ENCODE results near the gene CYP4F3.
"Not testable (repeated sequence)": the region's sequence is repeated elsewhere in the genome, so short reads cannot be mapped to it uniquely, and the experiment has no call there.

Gene CYP4F3

GRCh38 chr19:15640294-15640903 lies at the start of gene CYP4F3:
Gene CYP4F3 (plus strand): TSS chr19:15640897. CDS start chr19:15641416, 519 bp downstream.
- no peak within 1 kb of the TSS for H3K4me3 ChIP-seq (ENCODE audit: low read depth, low read length)
- no peak for TF ChIP-seq MYC (IDR thresholded peaks at IDR 0.05; ENCODE audit: low read depth, low read length)
- TF ChIP-seq CTCF (IDR thresholded peaks at IDR 0.05; ENCODE audit: low read depth, low read length): no peak
- TF ChIP-seq MAX (IDR thresholded peaks at IDR 0.05; ENCODE audit: low read depth, low read length): no peak
- TF ChIP-seq POLR2A (IDR thresholded peaks at IDR 0.05; ENCODE audit: extremely low read depth, insufficient read length): no peak
- peak; percentile 57 for DNase-seq (ENCODE audit: low read depth)

GRCh38 chr19:15591796-15592195 lies 48.9 kb upstream of the CYP4F3 start:
- TF ChIP-seq MAX (IDR thresholded peaks at IDR 0.05; ENCODE audit: low read depth, low read length) (no peak), CTCF (IDR thresholded peaks at IDR 0.05; ENCODE audit: low read depth, low read length) (no peak)
- no peak overlapping the region for H3K4me3 ChIP-seq (ENCODE audit: low read depth, low read length)
- DNase-seq (ENCODE audit: low read depth): no peak

- not testable (repeated sequence) for H3K4me3 ChIP-seq (ENCODE audit: low read depth, low read length)
- DNase-seq (ENCODE audit: low read depth): peak; percentile 88
Observed at GRCh38 chr19:15592506-15592905, 48.2 kb upstream of the CYP4F3 start.

GRCh38 chr19:15593766-15594165 lies 46.9 kb upstream of the CYP4F3 start:
- not testable (repeated sequence) for DNase-seq (ENCODE audit: low read depth); H3K4me3 ChIP-seq (ENCODE audit: low read depth, low read length)

- no peak overlapping the region for H3K4me3 ChIP-seq (ENCODE audit: low read depth, low read length)
- peak; percentile 60 for DNase-seq (ENCODE audit: low read depth)
- no peak for TF ChIP-seq MAX (IDR thresholded peaks at IDR 0.05; ENCODE audit: low read depth, low read length)
- TF ChIP-seq POLR2A (IDR thresholded peaks at IDR 0.05; ENCODE audit: extremely low read depth, insufficient read length): no peak
- TF ChIP-seq MYC (IDR thresholded peaks at IDR 0.05; ENCODE audit: low read depth, low read length): no peak
- TF ChIP-seq CTCF (IDR thresholded peaks at IDR 0.05; ENCODE audit: low read depth, low read length): no peak
Observed at GRCh38 chr19:15595069-15595468, 45.6 kb upstream of the CYP4F3 start.

GRCh38 chr19:15607978-15608925 lies 32.4 kb upstream of the CYP4F3 start:
- not testable (repeated sequence) for H3K4me3 ChIP-seq (ENCODE audit: low read depth, low read length); DNase-seq (ENCODE audit: low read depth)

- TF ChIP-seq MYC (IDR thresholded peaks at IDR 0.05; ENCODE audit: low read depth, low read length) (no peak), MAX (IDR thresholded peaks at IDR 0.05; ENCODE audit: low read depth, low read length) (no peak), CTCF (IDR thresholded peaks at IDR 0.05; ENCODE audit: low read depth, low read length) (no peak)
- H3K4me3 ChIP-seq (ENCODE audit: low read depth, low read length): no peak overlapping the region
- DNase-seq (ENCODE audit: low read depth): no peak
Observed at GRCh38 chr19:15609261-15609660, 31.4 kb upstream of the CYP4F3 start.

Data from NB4 (cell line).